ENCODE measurements around the gene CACNA2D1.

CACNA2D1 gene

GRCh38 chr7:82343716-82344115 lies 99.9 kb downstream of the CACNA2D1 start:
- DNase-seq (ENCODE audit: low read depth), result no peak

- no peak for DNase-seq (ENCODE audit: low read depth)
Observed at GRCh38 chr7:82339958-82340357, 103.6 kb downstream of the CACNA2D1 start.

GRCh38 chr7:82335927-82336326 lies 107.7 kb downstream of the CACNA2D1 start:
- DNase-seq (ENCODE audit: low read depth), result no peak

- DNase-seq (ENCODE audit: low read depth), result no peak
Observed at GRCh38 chr7:82335001-82335400, 108.6 kb downstream of the CACNA2D1 start.

GRCh38 chr7:82331234-82331633 lies 112.3 kb downstream of the CACNA2D1 start:
- DNase-seq (ENCODE audit: low read depth), result no peak

- DNase-seq (ENCODE audit: low read depth), result no peak
Observed at GRCh38 chr7:82330706-82331215, 112.8 kb downstream of the CACNA2D1 start.

DNA sequence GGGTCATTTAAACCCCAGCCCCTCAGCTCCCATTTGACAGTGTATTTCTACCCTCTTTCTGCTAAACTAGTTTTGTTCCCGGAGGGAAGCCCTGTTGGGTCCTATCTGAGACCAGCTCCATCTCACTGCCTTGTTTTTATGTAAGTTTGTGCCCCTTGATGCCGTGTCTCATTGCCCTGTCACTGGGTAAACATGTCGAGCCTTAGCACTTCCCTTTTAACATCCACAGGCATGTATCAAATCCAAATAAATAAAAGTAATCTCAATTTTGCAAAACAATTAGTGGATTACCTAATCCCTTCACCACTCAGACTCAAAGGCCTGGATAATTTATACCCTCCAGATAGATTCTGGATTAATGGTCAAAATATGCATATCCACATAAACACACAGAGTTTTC lies 115.7 kb downstream of the CACNA2D1 start:
- no peak for DNase-seq (ENCODE audit: low read depth)

- DNase-seq (ENCODE audit: low read depth), result no peak
Observed at GRCh38 chr7:82325416-82325815, 118.2 kb downstream of the CACNA2D1 start.

DNA sequence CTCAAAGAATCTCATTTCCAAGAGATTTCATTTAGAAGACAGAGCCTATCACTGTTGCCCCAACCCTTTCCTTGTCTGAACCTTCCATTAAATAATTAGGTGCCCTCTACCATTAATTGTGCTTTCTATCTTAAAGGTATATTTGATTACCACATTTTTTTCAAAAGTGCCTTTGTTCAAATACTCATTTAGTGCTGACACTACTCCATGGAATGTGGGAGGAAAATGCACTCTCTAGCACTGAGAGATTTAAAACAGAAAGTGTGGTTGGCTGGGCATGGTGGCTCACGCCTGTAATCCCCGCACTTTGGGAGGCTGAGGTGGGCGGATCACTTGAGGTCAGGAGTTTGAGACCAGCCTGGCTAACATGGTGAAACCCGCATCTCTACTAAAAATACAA lies 119.8 kb downstream of the CACNA2D1 start:
- no peak for DNase-seq (ENCODE audit: low read depth)

- no peak for DNase-seq (ENCODE audit: low read depth)
Observed at GRCh38 chr7:82319674-82320118, 123.9 kb downstream of the CACNA2D1 start.

GRCh38 chr7:82318786-82319185 lies 124.8 kb downstream of the CACNA2D1 start:
- no peak for DNase-seq (ENCODE audit: low read depth)

GRCh38 chr7:82317760-82318159 lies 125.8 kb downstream of the CACNA2D1 start:
- no peak for DNase-seq (ENCODE audit: low read depth)

GRCh38 chr7:82317257-82317721 lies 126.3 kb downstream of the CACNA2D1 start:
- DNase-seq (ENCODE audit: low read depth), result no peak

GRCh38 chr7:82313269-82313668 lies 130.3 kb downstream of the CACNA2D1 start:
- DNase-seq (ENCODE audit: low read depth), result no peak

- DNase-seq (ENCODE audit: low read depth), result no peak
Observed at GRCh38 chr7:82312646-82313045, 130.9 kb downstream of the CACNA2D1 start.

GRCh38 chr7:82305347-82306005 lies 138.1 kb downstream of the CACNA2D1 start:
- no peak for DNase-seq (ENCODE audit: low read depth)

DNA sequence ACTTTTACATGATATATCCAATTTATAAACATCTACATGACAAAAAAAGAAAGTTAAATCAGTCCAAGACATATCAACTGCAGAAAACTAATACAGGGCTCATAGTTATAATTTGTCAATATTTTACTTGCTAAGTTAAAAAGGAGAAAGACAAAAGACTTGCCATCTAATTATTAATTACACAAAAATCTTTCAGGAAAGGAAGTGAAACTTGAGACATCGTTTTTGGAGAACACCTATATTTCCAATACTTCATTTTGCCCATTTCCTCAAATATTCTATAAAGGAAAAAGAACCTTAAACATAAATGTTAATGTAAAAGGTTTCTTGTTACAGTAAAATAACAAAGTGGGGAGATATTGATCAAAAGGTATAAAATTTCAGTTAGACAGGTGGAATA lies 148.7 kb downstream of the CACNA2D1 start:
- no peak for DNase-seq (ENCODE audit: low read depth)

DNA sequence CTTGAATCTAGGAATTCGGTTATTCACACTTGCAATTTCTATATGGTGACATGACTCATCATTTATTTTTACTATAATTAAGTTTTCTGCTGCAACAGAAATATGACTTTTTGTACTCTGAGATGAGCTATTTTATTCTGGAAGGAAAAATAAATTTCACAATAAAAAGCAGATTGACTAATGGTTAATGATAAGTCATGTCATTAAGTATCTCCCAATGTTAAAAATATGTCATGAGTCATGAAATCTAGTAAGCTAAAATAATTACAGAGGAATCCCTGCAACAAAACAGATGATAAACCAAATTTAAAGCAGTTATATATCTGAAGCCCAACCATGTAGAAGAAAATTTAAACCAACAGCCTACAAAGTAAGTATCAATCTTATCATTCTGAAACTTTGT lies 149.2 kb downstream of the CACNA2D1 start:
- DNase-seq (ENCODE audit: low read depth), result no peak

DNA sequence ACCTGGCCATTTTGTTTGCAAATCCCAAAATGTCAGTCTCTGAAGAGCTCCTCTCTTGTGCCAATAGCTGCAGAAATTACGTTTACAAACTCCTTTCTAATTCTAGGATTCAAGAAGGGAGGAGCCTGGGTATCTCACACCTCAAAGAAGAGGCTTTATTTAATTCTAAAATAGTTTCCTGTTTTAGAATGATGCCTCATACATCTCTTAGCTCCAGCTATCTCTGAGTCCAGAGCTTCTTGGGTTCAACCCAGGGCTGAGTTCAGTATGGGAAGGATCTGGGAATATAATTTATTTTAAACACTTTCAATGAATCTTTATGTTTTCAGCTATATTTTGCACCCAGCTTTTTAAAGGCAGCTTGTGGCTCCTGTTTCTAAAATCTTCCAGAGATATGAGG lies 150.1 kb downstream of the CACNA2D1 start:
- no peak for DNase-seq (ENCODE audit: low read depth)

- DNase-seq (ENCODE audit: low read depth), result no peak
Observed at GRCh38 chr7:82291931-82292330, 151.6 kb downstream of the CACNA2D1 start.

DNA sequence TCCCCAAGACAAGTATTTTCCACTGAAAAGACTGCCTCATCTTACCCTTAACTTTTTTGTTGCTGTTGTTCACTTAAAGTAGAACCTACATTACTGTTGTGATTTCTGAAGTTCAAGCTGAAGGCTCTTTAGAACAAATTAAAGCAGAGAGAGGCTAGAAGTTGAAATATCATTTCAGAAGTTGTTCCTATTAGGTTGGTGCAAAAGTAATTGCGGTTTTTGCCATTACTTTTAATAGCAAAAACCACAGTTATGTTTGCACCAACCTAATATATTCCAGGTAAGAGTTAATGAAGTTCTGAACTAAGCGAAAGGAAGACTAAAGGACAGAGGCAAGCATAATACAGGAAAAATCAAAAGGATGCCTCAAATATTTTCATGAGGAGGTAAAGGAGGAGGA lies 153.7 kb downstream of the CACNA2D1 start:
- DNase-seq (ENCODE audit: low read depth), result no peak

- no peak for DNase-seq (ENCODE audit: low read depth)
Observed at GRCh38 chr7:82289152-82289535, 154.4 kb downstream of the CACNA2D1 start.

- DNase-seq (ENCODE audit: low read depth), result no peak
Observed at GRCh38 chr7:82286798-82287140, 156.8 kb downstream of the CACNA2D1 start.

DNA sequence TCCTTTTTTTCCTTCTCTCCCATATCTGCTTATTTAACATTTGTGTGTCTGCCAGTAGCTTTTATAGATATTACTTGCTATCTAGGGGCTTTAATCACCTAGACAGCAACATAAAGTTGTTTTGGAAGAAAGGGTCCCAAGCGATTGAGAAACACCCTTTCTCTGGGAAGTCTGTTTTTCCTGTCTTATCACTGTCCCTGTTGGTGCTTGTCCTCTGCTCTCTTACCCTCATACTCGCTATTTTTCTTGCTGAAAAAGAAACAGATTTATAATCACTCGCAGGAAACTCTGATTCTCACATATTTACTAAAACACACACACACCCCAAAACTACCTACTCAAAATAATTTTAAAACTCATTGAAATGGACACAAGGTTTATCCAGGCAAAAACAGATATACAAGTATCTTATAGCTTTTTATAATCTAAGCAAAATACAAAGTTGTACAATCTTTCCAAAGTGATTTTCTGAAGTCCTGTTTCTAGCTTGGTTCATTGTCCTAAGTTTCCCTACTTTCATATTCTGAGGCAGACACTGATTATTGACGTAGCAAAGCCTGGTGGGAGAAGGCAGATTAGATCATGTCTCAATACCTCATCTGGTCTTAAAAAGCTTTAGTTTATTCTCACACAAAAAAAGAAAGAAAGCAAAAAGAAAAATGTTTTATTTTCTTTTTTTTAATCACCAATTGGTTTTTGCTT lies 157.3 kb downstream of the CACNA2D1 start:
- DNase-seq (ENCODE audit: low read depth), result no peak
